Heart left ventricle (tissue), 16 donors: Measurements from ENCODE around the gene GTF3C1. TPM values are rescaled to one million over a fixed set of nuclear protein-coding genes. Genes with fewer than 3 reads are reported as not detected.
A peak's percentile ranks its signal among the peaks of the same experiment; 100 is the strongest.

Experiments
- ATAC-seq, 4 donors: fragments of 200-7000 bp; cut with Tn5 transposase; one replicate each; pipeline ENCODE4 v1.9.1; 2020 to 2022; ENCODE audit warnings: moderate library complexity in 4 of 4, mild to moderate bottlenecking in 3 of 4, moderate number of reproducible peaks in 1 of 4
- DNase-seq, 5 donors: peaks; one replicate each; pipeline ENCODE4 v3.0.0-alpha.2; 2020
- H3K27ac ChIP-seq, 12 donors: fragments of 200-600 bp; sonication (generic) in 4 of 12; one replicate each; pipeline versions ENCODE4 v1.5.0 to v1.8.0; 2016 to 2022; ENCODE audit warnings: mild to moderate bottlenecking in 2 of 12
- H3K27me3 ChIP-seq, 9 donors: fragments of 200-600 bp; sonication (generic) in 2 of 9; one replicate each; pipeline versions ENCODE4 v1.5.1 to v1.8.0; 2016 to 2022; ENCODE audit warnings: mild to moderate bottlenecking in 3 of 9
- H3K36me3 ChIP-seq, 9 donors: fragments of 200-600 bp; sonication (generic) in 2 of 9; one replicate each; pipeline versions ENCODE4 v1.5.0 to v1.8.0; 2018 to 2022; ENCODE audit warnings: mild to moderate bottlenecking in 2 of 9
- H3K4me1 ChIP-seq, 12 donors: fragments of 200-600 bp; sonication (generic) in 4 of 12; one replicate each; pipeline versions ENCODE4 v1.5.0 to v1.8.0; 2016 to 2022; ENCODE audit warnings: mild to moderate bottlenecking in 3 of 12
- H3K4me3 ChIP-seq, 12 donors: fragments of 200-600 bp; sonication (generic) in 4 of 12; one replicate each; pipeline versions ENCODE4 v1.5.0 to v1.8.0; 2017 to 2022; ENCODE audit warnings: mild to moderate bottlenecking in 9 of 12, moderate library complexity in 4 of 12
- H3K9me3 ChIP-seq, 12 donors: fragments of 200-600 bp; sonication (generic) in 4 of 12; one replicate each; pipeline versions ENCODE4 v1.5.0 to v1.8.0; 2016 to 2022; ENCODE audit warnings: mild to moderate bottlenecking in 1 of 12
- POLR2A ChIP-seq, 2 donors: fragments of 450-650 bp; IDR thresholded peaks; one replicate each; pipeline ENCODE4 v1.6.1; 2017; ENCODE audit warnings: antibody characterized with exemption in 2 of 2, mild to moderate bottlenecking in 2 of 2, moderate library complexity in 2 of 2
- WGBS, 4 donors: extraction: QIAGEN DNeasy Blood & Tissue Kit in 2 of 4; methylation state at CpG; one replicate each; pipeline versions ENCODE4 v1.1.5 to v1.1.7; 2013 to 2018; 5-methylcytosine and 5-hydroxymethylcytosine counted together
- intact Hi-C, 10 donors: fragments of 100-400 bp; cut with DNase I; formaldehyde crosslinking; loops; one replicate each; pipeline versions ENCODE4 v1.11.1 to v1.14.2; 2022
- polyA plus RNA-seq, 2 donors: library from polyadenylated mRNA; stranded (reverse); fragments of 200-250 nt; gene quantifications; one replicate each; pipeline ENCODE4 v1.2.3, GENCODE V29; 2013
- total RNA-seq, 9 donors: library from RNA; depleted of rRNA in 2 of 9; stranded (reverse); fragments of >200 nt in 2 of 9; fragmentation: NEBNext Ultra II Directional in 3 of 9; extraction: Animal tissue kit (Norgen Biotek cat#: 25700) in 3 of 9; gene quantifications; one replicate each; pipeline versions ENCODE4 v1.1.0 to v1.2.4, GENCODE V29; 2016 to 2023
- TF ChIP-seq, protein P1 (sequence below), 12 donors: fragments of 200-600 bp; sonication (generic) in 4 of 12; IDR thresholded peaks; one replicate each; pipeline versions ENCODE4 v1.5.0 to v1.8.0; 2018 to 2022; ENCODE audit warnings: antibody characterized with exemption in 12 of 12, mild to moderate bottlenecking in 5 of 12
- donor health status: ischemic (EF 13 %, LVEDD 7.1; RV severe dilation, severe dysfunction).
- donor health status: healthy with polysubstance abuse.
- donor health status: DM: no; HTN: yes; CAD: no.
- donor health status: DM: no; HTN: no; CAD: no.
- donor health status: ischemic (EF 25% LVEDD 6.9; RV normal size, moderate dysfunction).
- donor health status: ischemic (EF 25% LVEDD 5.7; RV mildly dilated, moderate dysfunction).
- donor health status: healthy.
- donor health status: DM: yes; HTN: yes; CAD: no.
- donor health status: ischemic (EF 35%, LVEDD 5.7; RV mildly dilated, moderate dysfunction).
- donor health status: nonischemic (EF 11% LVEDD 7.7; RV severe dilation, severe dysfunction).
- donor health status: DM: yes; HTN: yes; CAD: no.
- donor health status: PGD.
- donor health status: ischemic (EF 29% LVEDD 5.4; RV normal size, mild dysfunction).
- donor health status: nonischemic (EF 23%, LVEDD 6.1; RV moderate dilation, normal function).

Gene GTF3C1
- total and polyA plus RNA-seq, 11 donors = 48.1 to 80.3 (median 69.5) TPM

DNA sequence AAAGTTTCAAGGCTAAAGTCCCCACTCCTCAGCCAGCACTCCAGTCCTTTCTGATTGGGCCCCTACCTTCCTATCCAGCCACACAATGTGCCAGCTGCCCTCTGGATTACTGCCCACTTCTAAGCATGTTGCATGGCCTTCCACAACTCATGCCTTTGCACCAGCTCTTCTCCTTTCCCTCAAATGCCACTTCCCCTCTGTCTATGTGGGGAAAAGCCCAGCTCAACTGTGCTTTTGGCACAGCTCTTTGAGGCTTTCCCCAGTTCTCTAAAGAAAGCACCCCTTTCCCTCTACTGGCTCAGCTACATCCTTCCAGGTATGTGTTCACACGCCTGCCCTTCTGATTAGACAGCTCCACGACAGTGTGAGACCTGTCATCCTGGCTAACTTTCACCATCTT is 18.5 kb downstream of the GTF3C1 start:
- intact Hi-C loops = no loop called here
- peak in 3 of 4 donors; percentile 48 to 55 (median 54) for ATAC-seq
- Histone ChIP-seq H3K4me1 (peaks cover 0 to 57% (median 12%) of the 10 kb centered on the region in 12 donors), H3K36me3 (peaks cover 3 to 100% (median 99%) of the 10 kb centered on the region in 9 donors), H3K4me3 (no peak overlapping the region), H3K9me3 (no peaks in the 10 kb centered on the region), H3K27ac (peak overlapping the region in 7 of 12 donors; percentile 2 to 89 (median 25)), H3K27me3 (no peaks in the 10 kb centered on the region)
- DNase-seq = peak in 1 of 5 donors; percentile 41
- WGBS, 4 donors = 53 to 67% (median 63%) methylated on average over 2 of the region's 2 CpGs
- TF ChIP-seq POLR2A (IDR thresholded peaks at IDR 0.05) = no peak
- TF ChIP-seq, protein P1, sequence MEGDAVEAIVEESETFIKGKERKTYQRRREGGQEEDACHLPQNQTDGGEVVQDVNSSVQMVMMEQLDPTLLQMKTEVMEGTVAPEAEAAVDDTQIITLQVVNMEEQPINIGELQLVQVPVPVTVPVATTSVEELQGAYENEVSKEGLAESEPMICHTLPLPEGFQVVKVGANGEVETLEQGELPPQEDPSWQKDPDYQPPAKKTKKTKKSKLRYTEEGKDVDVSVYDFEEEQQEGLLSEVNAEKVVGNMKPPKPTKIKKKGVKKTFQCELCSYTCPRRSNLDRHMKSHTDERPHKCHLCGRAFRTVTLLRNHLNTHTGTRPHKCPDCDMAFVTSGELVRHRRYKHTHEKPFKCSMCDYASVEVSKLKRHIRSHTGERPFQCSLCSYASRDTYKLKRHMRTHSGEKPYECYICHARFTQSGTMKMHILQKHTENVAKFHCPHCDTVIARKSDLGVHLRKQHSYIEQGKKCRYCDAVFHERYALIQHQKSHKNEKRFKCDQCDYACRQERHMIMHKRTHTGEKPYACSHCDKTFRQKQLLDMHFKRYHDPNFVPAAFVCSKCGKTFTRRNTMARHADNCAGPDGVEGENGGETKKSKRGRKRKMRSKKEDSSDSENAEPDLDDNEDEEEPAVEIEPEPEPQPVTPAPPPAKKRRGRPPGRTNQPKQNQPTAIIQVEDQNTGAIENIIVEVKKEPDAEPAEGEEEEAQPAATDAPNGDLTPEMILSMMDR (IDR thresholded peaks at IDR 0.05) = no peak

DNA sequence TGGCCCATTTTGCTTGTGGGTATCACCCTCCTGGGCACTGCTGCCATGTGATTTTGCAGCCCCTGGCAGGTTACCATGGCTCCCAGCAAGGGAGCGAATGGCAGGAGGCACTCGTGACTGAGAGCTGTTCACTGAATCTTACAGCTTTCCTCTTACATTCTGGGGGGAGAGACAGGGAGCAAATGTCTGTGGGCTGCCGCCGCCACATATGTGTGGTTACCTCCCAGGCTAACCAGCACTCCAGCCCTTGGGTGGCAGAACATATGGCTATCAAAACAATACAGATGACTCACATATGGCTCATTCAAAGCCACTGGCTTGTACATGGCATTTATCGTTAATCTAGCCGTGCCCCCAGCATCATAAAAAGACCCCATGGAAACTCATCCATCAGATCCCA is 19.8 kb downstream of the GTF3C1 start:
- Histone ChIP-seq H3K27ac (peak overlapping the region in 8 of 12 donors; percentile 40 to 97 (median 70)), H3K4me3 (no peak overlapping the region)
- ATAC-seq = no peak

DNA sequence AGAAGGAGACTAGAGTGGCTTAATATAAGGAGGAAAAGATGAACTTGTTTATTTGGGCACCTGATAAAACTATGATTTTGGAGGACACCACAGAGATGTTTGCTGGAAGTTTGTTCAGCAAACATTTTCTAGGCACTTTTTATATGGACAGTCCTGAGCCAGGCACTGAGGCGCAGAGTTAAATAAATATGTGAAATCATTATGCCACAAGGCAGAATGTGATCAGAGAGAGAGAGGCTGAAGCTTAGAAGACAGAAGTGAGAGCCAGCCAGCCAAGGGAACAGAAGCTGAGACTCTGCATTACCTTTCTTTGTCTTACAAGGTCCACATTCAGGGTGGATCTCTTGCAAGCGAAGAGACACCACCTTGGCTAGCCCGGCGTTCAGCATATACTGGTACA is 21.4 kb downstream of the GTF3C1 start:
- no peak for TF ChIP-seq POLR2A (IDR thresholded peaks at IDR 0.05)
- TF ChIP-seq, protein P1 (IDR thresholded peaks at IDR 0.05) = no peak
- intact Hi-C loops = loop anchor here in 1 of 10 donors (10.0 kb wide), 1 partner anchor 63 kb away; no protein-coding TSS in a partner anchor
- Histone ChIP-seq H3K4me1 (peaks cover 0 to 57% (median 14%) of the 10 kb centered on the region in 12 donors), H3K9me3 (peaks cover 0 to 12% (median 0%) of the 10 kb centered on the region in 12 donors), H3K27me3 (no peaks in the 10 kb centered on the region), H3K36me3 (peaks cover 3 to 100% (median 98%) of the 10 kb centered on the region in 9 donors), H3K27ac (peak overlapping the region in 9 of 12 donors; percentile 20 to 97 (median 69)), H3K4me3 (no peak overlapping the region)
- ATAC-seq = no peak
- DNase-seq = no peak
- 93 to 98% (median 97%) methylated on average over 4 of the region's 4 CpGs for WGBS, 4 donors

More for the DNA sequence above, 19.8 kb downstream of the GTF3C1 start:
- Histone ChIP-seq H3K27me3 (no peaks in the 10 kb centered on the region), H3K4me1 (peaks cover 0 to 57% (median 12%) of the 10 kb centered on the region in 12 donors), H3K36me3 (peaks cover 3 to 100% (median 99%) of the 10 kb centered on the region in 9 donors), H3K9me3 (peaks cover 0 to 10% (median 0%) of the 10 kb centered on the region in 12 donors)
- TF ChIP-seq, protein P1 (IDR thresholded peaks at IDR 0.05) = no peak
- no peak for TF ChIP-seq POLR2A (IDR thresholded peaks at IDR 0.05)
- DNase-seq = no peak
- intact Hi-C loops = loop anchor here in 1 of 10 donors (10.0 kb wide), 1 partner anchor 65 kb away; no protein-coding TSS in a partner anchor
- 78 to 89% (median 87%) methylated on average over 6 of the region's 6 CpGs for WGBS, 4 donors

DNA sequence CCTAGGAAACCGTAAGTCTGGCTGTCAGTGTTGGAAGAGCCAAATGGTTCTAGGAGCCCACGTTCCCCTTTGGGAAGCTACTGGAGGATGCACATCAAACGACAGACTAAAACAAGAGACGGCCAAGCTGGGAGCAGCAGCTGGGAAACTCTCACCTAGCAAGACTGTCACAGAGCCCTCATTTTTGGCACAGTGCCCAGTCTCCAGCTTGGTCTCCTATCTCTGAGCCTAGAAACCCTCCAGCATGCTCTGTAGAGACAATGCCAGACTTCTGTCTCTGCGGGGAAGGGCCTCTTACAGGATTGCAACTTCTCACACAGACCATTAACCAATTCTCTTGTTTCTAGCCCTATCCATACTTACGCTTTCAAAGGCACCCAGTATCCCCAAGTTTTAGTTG is 23.5 kb downstream of the GTF3C1 start:
- Histone ChIP-seq H3K4me1 (peaks cover 0 to 66% (median 21%) of the 10 kb centered on the region in 12 donors), H3K27me3 (no peaks in the 10 kb centered on the region), H3K27ac (peak overlapping the region in 10 of 12 donors; percentile 34 to 97 (median 67)), H3K4me3 (no peak overlapping the region), H3K9me3 (peaks cover 0 to 12% (median 0%) of the 10 kb centered on the region in 12 donors), H3K36me3 (peaks cover 3 to 92% (median 82%) of the 10 kb centered on the region in 9 donors)
- intact Hi-C loops = loop anchor here in 1 of 10 donors (10.0 kb wide), 1 partner anchor 61 kb away; no protein-coding TSS in a partner anchor
- no peak for TF ChIP-seq POLR2A (IDR thresholded peaks at IDR 0.05)
- TF ChIP-seq, protein P1 (IDR thresholded peaks at IDR 0.05) = no peak
- peak in 3 of 4 donors; percentile 62 to 69 (median 62) for ATAC-seq
- WGBS, 4 donors = 54 to 72% (median 61%) methylated on average over 6 of the region's 6 CpGs
- peak; percentile 73 to 88 (median 81) for DNase-seq
